ENCODE data around the gene HPX.
A peak's percentile ranks its signal among the peaks of the same experiment; 100 is the strongest.
"Not testable (repeated sequence)": the region's sequence is repeated elsewhere in the genome, so short reads cannot be mapped to it uniquely, and the experiment has no call there.

HPX gene

DNA sequence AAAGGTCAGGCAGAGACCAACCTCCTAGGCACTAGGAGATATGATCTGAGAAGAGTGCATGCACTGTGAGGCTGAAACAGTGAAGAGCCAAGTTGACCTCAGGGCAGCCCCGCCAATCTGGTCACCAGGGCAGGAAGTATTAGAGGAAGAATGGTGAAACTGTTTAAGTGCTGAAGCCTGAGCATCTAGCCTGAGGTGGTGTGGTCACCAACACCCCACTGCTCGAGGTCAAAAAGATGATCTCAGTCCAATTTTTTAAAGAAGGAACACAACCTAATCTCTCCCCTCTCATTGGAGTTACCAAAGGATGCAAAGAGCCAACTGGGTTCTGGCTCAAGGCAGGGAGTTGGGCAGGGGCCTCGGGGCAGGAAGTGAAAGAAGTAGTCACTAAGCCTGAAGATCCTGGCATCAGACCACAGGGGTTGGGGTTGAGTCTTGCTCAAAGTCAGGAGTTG, 25.9 kb downstream of the HPX start:
- no peak for DNase-seq (ENCODE audit: low spot score)

DNA sequence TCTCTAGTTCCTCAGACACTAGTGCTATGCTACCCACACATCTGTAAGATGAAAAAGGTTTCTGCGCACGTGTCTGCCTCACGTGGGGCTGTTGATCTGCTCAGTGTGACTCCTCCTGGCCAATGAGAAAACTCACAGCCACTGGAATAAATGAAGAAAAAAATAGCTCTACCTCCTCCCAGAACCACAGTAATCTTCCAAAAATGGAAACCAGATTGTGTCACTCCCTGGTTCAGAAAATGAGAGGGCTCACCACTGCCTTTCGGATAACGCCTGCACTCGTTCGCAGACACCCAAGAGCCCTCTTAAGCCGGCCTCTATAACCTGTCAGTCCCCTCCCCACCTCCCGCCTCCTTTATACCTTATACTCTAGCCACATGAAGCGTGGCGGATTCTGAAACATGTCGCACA, 27.0 kb downstream of the HPX start:
- no peak for DNase-seq (ENCODE audit: low spot score)

DNA sequence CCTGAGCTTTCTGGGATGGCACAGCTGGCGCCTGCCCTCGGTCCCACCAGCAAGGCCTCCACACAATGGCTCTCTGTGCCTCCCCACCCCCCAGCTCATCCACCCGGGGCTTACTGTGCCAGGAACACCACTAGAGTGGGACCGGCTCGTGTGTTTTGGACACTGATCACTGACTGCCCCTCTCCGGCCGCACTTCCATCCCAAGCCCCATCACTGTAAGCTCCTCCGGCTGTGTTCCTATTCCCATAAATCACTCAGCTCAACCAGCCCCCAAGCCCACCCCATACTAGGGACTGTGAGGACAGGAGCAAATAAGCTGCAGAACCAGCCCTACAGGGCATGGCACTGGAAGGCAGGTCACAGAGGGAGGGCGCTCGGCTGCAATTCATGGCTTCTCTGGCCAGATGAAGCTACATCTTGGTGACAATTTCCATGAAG, 29.2 kb downstream of the HPX start:
- no peak for DNase-seq (ENCODE audit: low spot score)

DNA sequence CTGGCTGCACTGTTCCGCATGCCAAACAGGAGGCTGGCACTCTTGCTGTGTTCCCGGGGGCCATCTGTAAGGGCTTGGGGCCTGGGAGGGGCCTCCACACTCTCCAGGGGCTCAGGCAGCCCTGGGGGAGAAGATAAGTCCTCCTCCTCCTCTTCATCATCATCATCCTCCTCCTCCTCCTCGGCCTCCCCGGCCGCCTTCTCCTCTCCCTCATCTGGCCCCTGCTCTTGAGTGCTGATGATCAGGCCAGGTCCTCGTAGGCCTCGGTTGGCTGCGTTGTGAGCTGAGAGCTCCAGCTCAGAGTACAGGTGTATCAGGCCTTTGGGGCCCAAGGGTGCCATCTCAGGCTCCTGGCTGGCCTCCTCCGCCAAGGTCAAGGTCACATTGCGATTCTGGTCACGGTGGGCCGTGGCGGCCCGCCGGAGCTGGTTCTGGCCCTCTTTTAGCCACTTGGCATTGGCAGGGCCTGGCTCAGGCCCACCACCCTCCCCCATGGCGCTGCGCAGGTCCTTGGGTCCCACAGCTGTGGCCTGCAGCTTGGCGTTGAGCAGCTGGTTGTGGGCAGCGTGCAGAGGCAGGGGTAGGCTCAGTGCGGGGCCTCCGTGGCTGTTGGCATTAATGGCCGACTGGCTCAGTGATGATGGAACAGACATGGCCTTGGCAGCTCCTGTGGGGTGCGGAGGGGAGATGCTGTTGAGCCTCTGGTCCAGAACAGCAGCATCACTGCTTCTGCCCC, 29.9 kb downstream of the HPX start:
- no peak for DNase-seq (ENCODE audit: low spot score)

DNA sequence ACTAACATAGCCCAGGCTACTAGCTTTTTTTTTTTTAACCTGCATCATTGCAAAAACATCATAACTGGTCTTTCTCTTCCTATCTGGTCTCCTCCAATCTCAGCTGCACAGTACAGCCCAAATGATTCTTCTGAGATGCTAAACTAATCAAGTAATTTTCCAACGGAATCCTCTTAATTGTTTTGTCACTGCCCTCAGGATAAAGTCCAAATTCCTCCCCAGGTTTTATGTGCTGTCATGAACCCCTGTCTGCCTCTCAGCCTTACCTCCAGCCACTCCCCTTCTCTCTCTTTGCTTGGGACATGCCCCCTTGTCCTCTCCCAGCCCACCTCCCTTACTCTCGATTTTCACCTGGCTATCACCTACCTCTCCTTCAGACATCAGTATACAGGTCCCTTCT, 34.4 kb downstream of the HPX start:
- DNase-seq (ENCODE audit: low spot score), result no peak

DNA sequence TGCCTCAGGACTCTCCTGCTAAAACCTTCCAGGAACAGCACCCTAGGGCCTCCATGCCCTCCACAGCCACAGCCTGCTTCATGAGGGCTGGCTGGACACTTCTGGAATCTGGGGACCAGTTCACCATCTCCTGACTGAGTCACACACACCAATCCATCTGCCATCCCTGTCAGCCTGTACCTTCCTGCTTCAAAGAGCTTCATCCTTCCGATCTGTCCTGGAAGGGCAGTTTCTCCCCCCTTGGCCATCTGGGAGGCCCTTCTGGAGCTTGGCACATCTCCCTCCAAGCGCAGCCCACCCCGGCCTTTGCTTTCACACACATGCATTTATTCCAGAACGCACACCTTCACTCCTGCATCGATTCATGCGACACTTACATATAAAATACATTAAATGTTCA, 34.9 kb downstream of the HPX start:
- DNase-seq (ENCODE audit: low spot score), result no peak

DNA sequence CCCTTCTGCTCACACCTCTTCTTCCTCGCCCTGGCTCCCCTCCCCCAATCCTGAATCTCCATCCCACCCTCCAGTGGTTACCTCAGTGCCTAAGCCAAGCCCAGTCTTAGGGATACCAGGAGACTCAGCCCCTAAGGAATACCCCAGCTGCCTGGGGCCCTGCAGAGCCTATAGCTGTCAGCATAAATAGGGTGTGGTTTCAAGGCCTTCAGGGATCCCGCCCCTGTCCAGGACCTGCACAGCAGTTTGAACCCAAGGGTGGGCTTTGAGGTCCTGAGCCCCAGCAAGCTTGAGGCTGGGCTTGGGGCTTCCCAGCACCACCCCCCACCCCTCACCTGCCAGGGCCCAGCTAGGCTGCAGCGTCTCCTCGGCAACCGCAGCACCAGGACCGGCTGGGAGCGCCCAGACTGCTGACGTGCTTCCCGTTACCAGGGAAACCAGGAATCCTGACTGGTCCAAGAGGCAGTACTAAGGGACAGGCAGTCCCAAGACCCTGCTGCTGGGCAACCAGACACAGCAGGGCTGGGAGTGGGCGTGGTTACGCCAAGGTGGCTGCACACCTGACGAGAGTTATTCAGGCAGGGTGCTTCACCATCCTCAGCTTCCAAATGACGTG, 35.6 kb downstream of the HPX start:
- no peak for DNase-seq (ENCODE audit: low spot score)

DNA sequence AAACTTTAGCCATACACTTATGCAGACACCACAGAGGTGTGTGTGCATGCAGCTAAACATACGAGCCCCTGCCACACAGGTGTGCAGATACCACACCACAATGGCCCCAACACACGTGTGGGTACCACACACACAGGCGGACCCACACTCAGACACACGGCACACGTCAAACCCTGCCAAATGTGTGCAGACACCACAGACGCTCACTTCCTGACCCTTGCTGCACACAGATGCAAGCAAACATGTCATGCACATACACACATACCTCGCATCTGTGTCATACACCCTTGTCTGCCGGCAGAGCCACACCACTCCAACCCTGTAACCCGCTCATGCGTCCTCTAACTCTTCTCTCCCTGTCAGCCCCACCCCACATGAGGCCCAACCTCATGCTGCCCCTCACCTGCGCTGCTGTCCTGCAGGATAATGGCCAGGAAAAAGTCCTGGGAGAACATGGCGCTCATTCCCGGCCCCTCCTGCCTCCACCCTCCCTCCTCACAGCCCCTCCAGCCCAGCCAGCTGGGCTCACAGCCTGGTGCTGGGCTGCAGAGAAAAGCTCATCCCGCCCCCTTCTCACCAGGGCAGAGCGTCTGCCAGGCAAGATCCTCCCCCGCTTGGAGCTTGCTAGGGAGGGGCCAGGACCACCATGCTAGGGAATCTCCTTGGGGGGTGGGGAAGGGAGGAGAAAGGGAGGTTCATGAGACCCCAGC, 36.3 kb downstream of the HPX start:
- DNase-seq (ENCODE audit: low spot score), result peak; percentile 71

DNA sequence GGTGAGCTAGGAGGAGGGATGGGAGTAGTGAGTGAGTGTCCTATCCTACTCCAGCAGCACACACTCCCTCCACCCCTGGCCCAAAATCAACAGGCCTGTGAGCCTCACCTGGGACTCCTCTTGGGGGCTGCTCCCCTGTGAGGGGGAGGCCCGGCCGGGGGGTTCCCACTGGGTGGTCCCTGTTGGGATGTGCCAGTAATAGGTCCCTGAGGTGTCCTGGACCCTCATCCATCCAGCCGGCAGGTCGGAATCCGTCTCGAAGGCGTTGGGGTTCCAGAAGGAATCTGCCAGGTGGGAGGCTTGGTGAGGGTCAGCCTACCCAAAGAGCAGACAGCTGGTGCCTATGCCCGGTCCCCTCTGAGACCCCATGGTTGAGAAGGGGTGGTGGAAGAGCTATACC, 37.2 kb downstream of the HPX start:
- no peak for DNase-seq (ENCODE audit: low spot score)

DNA sequence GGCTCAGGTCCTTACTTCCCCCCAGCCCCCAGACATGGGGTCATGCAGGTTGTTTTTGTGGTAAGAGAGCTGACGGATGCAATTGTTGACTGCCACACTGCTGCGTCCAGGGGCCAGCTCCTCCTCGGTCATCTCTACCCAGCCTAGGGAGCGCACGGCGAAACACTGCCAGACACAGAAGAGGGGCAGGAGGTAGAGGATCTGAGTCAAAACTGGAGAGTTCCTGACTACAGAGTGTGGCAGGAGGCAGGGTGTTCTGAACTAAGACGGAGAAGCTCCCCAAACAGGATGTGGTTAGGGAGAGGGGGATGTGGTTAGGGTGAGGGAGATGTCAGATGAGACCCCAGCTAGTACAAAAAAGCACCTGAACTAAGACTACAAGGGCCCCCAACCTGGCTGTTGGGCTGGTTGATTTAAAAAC, 38.2 kb downstream of the HPX start:
- no peak for DNase-seq (ENCODE audit: low spot score)

DNA sequence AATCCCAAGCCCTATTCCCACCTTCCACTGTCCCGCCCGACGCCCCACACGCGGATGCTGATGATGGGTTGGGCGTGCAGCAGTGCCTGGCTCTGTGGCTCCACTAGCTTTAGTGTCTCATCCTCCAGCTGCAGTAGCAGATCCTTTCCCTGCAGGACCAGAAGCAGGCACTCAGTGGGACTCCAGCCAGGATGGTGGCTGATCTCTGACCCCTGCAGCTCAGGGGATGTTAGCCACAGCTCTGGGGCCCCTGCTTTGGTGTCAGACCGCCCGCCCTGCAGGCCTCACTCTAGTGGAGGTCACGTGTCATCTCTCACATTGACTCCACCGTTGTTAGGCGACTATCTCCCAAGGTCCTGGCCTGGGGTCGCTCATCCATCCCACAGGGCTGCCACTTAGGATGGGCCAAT, 38.7 kb downstream of the HPX start:
- DNase-seq (ENCODE audit: low spot score), result no peak

DNA sequence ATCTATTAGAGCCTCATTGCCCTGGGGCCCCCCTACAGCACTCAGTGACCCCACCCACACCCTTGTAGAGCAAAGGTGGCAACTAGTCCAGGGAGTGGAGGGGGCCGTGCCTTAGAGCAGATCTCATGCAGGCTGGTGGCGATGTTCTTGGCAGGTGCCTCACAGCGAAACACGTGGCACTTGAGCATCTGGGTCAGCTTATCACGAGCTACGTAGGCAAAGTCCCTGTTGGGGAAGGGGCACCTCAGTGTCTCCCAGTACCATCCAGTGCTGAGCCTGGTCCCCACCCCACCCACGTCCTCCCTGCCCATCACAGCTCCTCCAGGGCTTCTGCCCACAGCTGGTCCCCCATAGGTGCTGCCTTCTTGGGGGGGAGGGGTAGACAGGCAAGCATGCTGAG, 39.3 kb downstream of the HPX start:
- no peak for DNase-seq (ENCODE audit: low spot score)

DNA sequence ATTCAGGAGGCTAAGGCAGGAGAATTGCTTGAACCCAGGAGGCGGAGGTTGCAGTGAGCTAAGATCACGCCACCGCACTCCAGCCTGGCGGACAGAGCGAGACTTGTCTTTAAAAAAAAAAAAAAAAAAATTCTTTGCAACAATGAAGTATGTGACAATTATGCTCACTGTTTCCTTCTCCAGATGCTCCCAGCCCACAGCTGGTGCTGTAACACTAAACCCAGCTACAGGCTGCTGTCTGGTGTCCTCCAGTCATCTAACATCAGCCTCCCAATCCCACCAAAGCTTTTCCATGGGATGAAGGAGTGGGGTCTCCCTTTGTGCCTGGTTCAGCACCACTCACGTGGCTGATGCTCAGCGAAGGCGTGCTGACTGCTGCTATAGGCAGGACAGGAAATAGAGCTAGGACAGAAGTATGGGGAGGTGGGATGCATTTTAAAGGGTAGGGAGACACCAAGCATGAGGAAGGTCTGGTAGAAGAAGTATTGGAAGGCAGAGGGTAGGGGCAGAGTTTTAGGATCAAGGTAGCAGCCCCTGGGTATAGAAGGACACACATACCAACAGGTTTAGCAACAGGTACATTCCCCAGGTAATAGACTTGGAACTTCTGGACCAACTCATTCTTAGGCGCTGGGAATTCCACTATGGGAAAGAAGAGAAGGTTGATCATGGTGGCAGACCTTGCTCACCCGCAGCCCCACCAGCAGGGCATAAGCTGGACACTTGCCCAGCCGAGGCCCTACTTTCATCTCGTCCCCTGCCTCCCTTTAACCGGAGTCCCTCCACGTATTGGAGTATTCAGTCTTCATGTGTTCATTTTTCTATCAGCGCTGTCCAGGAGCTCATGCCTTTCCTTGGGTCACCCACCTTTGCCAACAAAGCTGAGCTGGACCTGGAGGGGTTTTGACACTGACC, 40.1 kb downstream of the HPX start:
- DNase-seq (ENCODE audit: low spot score), result no peak

DNA sequence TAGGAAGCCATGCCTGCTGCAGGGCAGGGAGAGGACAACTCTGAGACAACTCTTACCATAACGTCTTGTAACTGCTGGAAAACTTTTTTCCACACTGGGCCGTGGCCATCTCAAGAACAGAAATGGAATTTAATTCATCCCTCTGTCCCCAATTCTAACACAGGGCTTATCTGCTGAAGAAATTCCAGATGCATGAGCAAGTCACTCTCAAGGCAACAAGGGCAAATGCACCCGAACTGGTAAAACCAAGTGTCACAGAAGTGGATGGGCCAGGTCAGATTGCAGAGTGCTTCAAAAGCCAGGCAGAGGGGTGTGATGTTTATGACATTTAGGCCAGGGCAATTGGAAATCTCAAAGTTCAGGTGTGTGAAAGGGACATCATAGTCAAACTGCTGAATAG, 43.2 kb downstream of the HPX start:
- peak; percentile 86 for DNase-seq (ENCODE audit: low spot score)

DNA sequence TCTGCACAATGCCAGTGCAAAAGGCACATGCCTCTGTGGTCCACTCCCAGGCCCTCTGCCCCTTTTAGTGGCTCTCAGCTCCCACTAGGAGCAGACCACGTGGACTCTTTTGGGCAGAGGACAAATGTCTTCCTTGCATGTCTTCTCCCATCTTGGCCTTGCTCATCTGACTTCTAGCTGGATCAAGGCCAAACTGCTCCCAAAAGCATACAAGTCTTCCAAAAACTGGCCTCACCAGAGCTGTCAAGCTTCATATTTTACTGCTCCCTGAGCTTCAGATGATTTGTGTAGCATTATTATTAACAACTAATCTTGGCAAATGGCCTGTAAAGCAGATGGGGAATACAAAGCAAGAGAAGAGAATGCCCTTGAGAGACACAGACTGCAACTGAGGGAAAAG, 43.6 kb downstream of the HPX start:
- peak; percentile 36 for DNase-seq (ENCODE audit: low spot score)

DNA sequence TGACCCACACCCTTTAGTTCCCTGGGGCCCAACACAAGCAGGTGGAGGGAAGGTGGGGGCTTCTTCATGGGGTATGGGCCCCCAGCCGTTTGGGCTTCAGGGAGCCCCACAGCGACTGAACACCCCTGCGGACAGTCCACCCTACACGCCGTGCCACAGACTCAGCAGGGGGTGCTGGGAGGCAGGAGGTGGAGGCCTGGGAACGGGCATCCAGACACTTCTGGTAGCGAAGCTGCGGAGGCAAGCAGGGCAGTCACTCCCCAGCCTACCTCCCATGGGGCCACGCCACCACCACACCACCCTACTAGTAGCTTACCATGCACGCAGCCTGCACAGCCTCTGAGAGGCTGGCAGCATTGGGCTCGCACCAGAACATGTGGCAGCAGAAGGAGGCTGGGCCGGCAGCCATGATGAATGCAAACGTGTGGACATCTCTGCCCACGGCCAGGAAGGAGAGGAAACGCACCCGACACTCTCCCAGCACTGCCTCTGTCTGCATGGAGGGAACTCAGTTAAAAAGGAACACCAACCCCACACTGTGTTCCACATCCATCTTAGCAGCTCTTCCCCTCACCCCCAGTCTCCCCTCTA, 45.2 kb downstream of the HPX start:
- no peak for DNase-seq (ENCODE audit: low spot score)

DNA sequence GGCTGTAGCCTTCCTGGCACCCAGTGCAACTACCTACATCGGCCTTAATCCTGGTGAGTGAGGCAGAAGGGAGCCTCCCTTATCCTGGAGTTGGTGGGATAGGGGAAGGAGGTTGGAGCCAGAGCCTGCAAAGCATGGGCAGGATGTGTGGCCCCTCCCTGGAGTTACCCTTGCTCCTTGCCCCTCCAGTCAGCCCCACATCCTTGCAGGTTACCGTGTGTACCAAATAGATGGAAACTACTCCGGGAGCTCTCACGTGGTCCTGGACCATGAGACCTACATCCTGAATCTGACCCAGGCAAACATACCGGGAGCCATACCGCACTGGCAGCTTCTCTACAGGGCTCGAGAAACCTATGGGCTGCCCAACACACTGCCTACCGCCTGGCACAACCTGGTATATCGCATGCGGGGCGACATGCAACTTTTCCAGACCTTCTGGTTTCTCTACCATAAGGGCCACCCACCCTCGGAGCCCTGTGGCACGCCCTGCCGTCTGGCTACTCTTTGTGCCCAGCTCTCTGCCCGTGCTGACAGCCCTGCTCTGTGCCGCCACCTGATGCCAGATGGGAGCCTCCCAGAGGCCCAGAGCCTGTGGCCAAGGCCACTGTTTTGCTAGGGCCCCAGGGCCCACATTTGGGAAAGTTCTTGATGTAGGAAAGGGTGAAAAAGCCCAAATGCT, 46.7 kb downstream of the HPX start:
- DNase-seq (ENCODE audit: low spot score), result no peak

DNA sequence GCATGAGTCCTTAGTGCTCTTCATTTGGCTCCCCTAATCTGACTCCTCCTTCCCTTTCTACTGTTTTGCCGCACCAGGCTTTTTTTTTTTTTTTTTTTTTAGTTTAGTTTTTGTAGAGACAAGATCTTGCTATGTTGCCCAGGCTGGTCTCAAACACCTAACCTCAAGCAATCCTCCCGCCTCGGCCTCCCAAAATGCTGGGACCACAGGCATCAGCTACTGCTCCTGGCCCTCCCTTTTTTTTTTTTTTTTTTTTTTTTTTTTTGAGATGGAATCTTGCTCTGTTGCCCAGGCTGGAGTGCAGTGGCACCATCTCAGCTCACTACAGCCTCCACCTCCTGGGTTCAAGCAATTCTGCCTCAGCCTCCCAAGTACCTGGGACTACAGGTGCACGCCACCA, 48.5 kb downstream of the HPX start:
- DNase-seq (ENCODE audit: low spot score), result not testable (repeated sequence)

DNA sequence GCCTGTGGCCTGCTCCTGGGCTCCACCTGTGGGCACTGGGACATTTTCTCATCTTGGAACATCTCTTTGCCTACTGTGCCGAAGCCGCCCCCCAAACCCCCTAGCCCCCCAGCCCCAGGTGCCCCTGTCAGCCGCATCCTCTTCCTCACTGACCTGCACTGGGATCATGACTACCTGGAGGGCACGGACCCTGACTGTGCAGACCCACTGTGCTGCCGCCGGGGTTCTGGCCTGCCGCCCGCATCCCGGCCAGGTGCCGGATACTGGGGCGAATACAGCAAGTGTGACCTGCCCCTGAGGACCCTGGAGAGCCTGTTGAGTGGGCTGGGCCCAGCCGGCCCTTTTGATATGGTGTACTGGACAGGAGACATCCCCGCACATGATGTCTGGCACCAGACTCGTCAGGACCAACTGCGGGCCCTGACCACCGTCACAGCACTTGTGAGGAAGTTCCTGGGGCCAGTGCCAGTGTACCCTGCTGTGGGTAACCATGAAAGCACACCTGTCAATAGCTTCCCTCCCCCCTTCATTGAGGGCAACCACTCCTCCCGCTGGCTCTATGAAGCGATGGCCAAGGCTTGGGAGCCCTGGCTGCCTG, 49.2 kb downstream of the HPX start:
- no peak for DNase-seq (ENCODE audit: low spot score)

DNA sequence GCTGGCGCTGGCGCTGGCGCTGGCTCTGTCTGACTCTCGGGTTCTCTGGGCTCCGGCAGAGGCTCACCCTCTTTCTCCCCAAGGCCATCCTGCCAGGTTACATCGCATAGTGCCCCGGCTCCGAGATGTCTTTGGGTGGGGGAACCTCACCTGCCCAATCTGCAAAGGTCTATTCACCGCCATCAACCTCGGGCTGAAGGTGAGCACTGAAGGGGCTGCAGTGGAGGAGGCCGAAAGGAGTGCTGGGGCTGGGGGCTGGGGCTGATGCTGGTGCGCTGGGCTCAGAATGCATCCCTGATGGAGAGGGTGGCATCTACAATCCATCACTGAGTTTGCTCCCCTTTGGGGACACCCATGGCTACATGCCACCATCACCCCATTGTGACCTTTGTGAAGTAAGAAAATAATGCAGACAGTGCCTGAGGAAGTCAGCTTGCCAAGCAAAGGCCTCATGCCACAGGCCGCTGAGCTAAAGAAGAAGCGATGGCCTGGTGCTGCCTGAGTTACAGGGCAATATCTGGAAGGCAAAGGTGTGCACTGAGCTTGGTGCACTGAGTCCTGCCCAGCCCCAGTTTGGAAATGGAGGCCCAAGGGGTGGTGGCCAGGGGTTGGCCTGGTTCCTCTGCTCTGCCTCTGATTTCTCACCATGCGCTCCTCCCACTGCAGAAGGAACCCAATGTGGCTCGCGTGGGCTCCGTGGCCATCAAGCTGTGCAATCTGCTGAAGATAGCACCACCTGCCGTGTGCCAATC, 49.9 kb downstream of the HPX start:
- DNase-seq (ENCODE audit: low spot score), result no peak

Data from hepatic stellate cell (primary cell).